PFSK-1 (cell line): ENCODE measurements around the gene ACY1.

Experiments used
- FOXP2 ChIP-seq: optimal IDR thresholded peaks from 2 replicates; pipeline ENCODE3; 2011; ENCODE audit warnings: borderline replicate concordance, control low read depth, inconsistent platforms; ENCODE audit not compliant: insufficient read depth; ENCODE audit errors: extremely low read length, extremely low read depth
- POLR2AphosphoS5 ChIP-seq: IDR thresholded peaks from 2 replicates; pipeline ENCODE4 v1.6.1; 2012; ENCODE audit warnings: low read depth, mild to moderate bottlenecking, control low read depth, low read length, moderate library complexity
- SIN3A ChIP-seq: IDR thresholded peaks from 2 replicates; pipeline ENCODE4 v1.6.1; 2012; ENCODE audit warnings: mild to moderate bottlenecking, low read length, moderate library complexity, borderline replicate concordance; ENCODE audit not compliant: insufficient read depth
- TAF1 ChIP-seq: IDR thresholded peaks from 2 replicates; pipeline ENCODE4 v1.6.1; 2012; ENCODE audit warnings: low read length, control low read depth, borderline replicate concordance; ENCODE audit not compliant: insufficient read depth
- TF ChIP-seq, protein P1 (sequence below), 2 experiments: IDR thresholded peaks; 2 replicates each; pipeline versions ENCODE4 v1.6.1 to v1.8.0; 2011 to 2012; ENCODE audit warnings: low read depth in 2 of 2, low read length in 2 of 2, control low read depth in 1 of 2, inconsistent platforms in 1 of 2, mild to moderate bottlenecking in 1 of 2, moderate library complexity in 1 of 2; ENCODE audit not compliant: insufficient read depth in 1 of 2

Gene ACY1

DNA sequence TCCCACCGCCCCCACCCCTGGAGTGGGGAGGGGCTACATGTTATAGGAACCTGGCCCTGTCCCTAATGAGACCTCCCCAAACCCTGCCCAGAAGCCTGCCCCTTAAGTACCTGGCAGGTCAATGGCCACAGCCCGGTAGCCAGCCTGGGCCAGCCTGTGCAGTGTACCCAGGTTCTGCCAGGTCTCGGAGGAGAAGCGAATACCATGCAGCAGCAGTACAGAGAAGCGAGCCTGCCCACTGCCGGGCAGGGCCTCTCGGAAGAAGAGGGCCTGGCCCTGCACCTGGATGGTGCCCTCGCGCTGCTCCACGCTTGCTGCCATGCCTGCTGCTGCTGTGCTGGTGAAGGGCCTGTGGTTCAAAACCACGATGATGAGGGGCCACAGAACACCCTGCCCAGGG is 12.0 kb upstream of the ACY1 start:
- TF ChIP-seq SIN3A (no peak), TAF1 (no peak), POLR2AphosphoS5 (no peak), FOXP2 (no peak)
- TF ChIP-seq, protein P1, sequence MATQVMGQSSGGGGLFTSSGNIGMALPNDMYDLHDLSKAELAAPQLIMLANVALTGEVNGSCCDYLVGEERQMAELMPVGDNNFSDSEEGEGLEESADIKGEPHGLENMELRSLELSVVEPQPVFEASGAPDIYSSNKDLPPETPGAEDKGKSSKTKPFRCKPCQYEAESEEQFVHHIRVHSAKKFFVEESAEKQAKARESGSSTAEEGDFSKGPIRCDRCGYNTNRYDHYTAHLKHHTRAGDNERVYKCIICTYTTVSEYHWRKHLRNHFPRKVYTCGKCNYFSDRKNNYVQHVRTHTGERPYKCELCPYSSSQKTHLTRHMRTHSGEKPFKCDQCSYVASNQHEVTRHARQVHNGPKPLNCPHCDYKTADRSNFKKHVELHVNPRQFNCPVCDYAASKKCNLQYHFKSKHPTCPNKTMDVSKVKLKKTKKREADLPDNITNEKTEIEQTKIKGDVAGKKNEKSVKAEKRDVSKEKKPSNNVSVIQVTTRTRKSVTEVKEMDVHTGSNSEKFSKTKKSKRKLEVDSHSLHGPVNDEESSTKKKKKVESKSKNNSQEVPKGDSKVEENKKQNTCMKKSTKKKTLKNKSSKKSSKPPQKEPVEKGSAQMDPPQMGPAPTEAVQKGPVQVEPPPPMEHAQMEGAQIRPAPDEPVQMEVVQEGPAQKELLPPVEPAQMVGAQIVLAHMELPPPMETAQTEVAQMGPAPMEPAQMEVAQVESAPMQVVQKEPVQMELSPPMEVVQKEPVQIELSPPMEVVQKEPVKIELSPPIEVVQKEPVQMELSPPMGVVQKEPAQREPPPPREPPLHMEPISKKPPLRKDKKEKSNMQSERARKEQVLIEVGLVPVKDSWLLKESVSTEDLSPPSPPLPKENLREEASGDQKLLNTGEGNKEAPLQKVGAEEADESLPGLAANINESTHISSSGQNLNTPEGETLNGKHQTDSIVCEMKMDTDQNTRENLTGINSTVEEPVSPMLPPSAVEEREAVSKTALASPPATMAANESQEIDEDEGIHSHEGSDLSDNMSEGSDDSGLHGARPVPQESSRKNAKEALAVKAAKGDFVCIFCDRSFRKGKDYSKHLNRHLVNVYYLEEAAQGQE (IDR thresholded peaks at IDR 0.05; ENCODE audit: insufficient read depth in 1 of 2, low read depth in 2 of 2, low read length in 2 of 2) = no peak

DNA sequence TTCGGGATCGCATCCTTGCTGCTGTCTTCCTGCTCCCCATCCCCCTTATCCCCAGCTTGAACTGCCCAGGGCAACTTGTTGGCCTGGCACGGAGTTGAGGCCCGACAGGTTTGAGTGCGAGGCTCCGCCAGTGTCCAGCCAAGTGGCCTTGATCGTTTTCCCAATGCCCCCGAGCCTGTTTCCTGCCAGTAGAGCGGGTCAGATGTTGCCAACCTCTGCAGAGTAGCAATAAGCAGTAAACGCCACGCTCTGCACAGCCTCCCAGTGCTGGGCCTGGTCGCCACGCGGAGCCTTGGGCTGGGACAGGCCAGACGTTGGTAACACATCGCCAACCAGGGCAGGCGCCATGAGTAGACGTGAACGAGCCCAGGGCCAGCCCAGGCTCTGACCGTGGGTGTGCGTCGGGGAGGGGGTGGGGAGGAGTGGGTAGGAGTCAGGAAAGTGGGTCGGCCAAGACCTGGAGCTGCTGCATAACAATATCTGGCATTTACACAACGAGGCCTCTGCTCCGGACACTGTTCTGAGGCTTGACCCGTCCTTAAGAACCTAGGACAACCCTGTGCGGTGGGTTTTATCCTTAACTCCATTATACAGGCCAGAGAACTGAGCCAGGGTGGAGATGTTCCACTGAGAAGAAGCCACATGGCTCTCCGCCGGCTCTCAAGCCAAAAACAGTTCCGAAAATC is 8.9 kb upstream of the ACY1 start:
- TF ChIP-seq SIN3A (no peak), FOXP2 (no peak), POLR2AphosphoS5 (no peak), TAF1 (no peak)
- TF ChIP-seq, protein P1 (IDR thresholded peaks at IDR 0.05; ENCODE audit: insufficient read depth in 1 of 2, low read depth in 2 of 2, low read length in 2 of 2) = no peak

DNA sequence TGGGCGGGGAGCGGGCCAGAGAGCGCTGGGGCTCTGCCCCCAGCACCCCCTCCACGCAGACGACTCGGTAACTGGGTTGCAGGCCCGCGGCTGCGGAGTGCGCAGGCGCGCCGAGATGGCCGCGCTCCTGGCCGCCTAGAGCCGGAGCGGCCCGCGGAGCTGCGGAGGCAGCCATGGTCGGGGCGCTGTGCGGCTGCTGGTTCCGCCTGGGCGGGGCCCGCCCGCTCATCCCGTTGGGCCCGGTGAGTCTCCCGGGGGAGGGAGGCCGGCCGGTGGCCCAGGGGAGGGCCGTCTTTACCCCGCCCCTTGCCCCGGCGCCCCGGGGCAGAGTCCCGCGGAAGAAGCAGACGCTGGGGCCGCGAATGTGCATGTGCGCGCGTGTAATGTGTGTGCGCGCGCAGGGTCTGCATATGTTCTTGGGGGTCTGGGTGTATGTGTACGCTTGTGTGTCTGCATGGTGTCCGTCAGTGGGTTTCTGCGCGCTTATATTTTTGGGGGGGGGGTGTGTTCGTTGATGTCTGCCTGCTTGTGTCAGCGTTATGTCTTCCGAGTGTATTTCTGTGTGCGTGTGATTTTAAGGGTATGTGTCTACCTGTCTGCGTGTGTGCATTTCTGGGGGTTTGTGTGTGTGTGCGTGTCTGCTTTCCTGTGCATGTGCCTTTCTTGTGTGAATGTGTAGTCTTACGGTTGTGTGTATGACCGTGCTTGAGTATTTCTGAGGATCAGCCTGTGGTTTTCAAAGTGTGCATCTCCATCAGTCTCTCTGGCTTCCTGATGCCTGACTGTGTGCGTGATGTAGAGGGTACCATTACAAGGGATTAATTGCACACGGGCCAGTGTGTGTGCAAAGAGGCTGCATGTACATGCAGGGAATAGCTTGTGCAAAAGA is 8.1 kb upstream of the ACY1 start, which contains the start of gene ABHD14A:
ABHD14A (plus strand) TSS at position 102 of the 889 bp plus-strand sequence; CDS start at position 174, 72 bp downstream.
- TF ChIP-seq SIN3A = no peak
- peak; percentile 53; the same call in 1 of the 2 replicates for TF ChIP-seq POLR2AphosphoS5
- no peak for TF ChIP-seq FOXP2
- TF ChIP-seq, protein P1 (IDR thresholded peaks at IDR 0.05; ENCODE audit: insufficient read depth in 1 of 2, low read depth in 2 of 2, low read length in 2 of 2) = no peak
- TF ChIP-seq TAF1 = no peak

DNA sequence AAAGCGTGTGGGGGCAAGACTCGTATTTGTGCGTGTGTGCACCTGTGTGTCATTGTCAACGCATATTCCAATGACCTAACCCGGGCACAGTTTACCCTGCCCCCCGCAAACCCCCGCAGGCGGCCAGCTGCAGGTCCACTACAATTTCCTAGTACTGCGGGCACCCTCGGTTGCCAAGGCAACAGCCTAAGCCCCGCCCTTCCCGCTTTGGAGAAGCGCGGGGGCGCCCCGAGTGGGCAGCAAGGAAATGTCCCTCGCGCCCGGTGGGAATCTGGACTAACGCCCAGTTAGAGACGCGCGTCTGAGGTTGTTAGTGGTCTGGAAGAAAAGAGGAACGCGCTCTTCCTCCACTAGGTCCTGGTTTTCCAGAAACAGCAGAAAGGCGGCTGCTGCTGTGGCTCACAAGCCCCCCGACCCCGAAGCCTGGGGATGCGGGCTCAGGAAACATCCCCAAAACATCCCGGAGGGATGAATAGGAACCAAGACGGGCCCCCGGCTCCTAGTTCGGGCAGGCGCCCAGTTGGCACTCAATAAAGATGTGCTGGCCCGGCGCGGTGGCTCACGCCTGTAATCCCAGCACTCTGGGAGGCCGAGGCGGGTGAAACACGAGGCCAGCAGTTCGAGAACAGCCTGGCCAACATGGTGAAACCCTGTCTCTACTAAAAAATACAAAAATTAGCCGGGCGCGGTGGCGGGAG is 7.3 kb upstream of the ACY1 start:
- no peak for TF ChIP-seq POLR2AphosphoS5
- TF ChIP-seq, protein P1 (IDR thresholded peaks at IDR 0.05; ENCODE audit: insufficient read depth in 1 of 2, low read depth in 2 of 2, low read length in 2 of 2) = no peak
- TF ChIP-seq SIN3A = no peak
- no peak for TF ChIP-seq FOXP2
- TF ChIP-seq TAF1 = no peak
